PC-3 (cell line): ENCODE measurements around the gene SOS1. TPM values are rescaled to one million over a fixed set of nuclear protein-coding genes. Genes with fewer than 3 reads are reported as not detected.

Experiments
- ATAC-seq: fragments of 200-7000 bp; cut with Tn5 transposase; 2 replicates; pipeline ENCODE4 v1.9.1; 2020; ENCODE audit warnings: mild to moderate bottlenecking, moderate library complexity
- BruUV-seq: library from RNA; stranded (reverse); fragments of 400-500 nt; replicated peaks from 2 replicates; lab custom pipeline; 2021; lab: Mats Ljungman, UMichigan
- CTCF ChIA-PET: fragments of 300-600 bp; sonication (Branson Sonifier 250); formaldehyde crosslinking; loops from one replicate; lab custom pipeline; 2022; ENCODE audit warnings: antibody characterized with exemption; lab: Charles Lee
- POLR2A ChIA-PET: fragments of 300-600 bp; sonication (Branson Sonifier 250); formaldehyde crosslinking; loops from one replicate; lab custom pipeline; 2022; ENCODE audit warnings: antibody characterized with exemption; ENCODE audit not compliant: unreplicated experiment; lab: Charles Lee
- DNase-seq: peaks from one replicate; pipeline ENCODE4 v3.0.0-alpha.2; 2015
- H2AFZ ChIP-seq: fragments of 300-600 bp; sonication (generic); 2 replicates; pipeline ENCODE4 v1.6.0; 2016; ENCODE audit warnings: antibody characterized with exemption, low read length
- H3F3A ChIP-seq: fragments of 300-600 bp; sonication (generic); one replicate; pipeline ENCODE4 v1.6.0; 2017; ENCODE audit warnings: antibody characterized with exemption, low read length, control low read depth, mild to moderate bottlenecking; ENCODE audit not compliant: unreplicated experiment
- H3K27ac ChIP-seq: fragments of 300-600 bp; sonication (generic); 2 replicates; pipeline ENCODE4 v1.5.1; 2016; ENCODE audit warnings: mild to moderate bottlenecking, low read length
- H3K27me3 ChIP-seq: fragments of 300-600 bp; sonication (generic); 2 replicates; pipeline ENCODE4 v1.6.1; 2016; ENCODE audit warnings: low read length, mixed read lengths
- H3K36me3 ChIP-seq: fragments of 300-600 bp; sonication (generic); 2 replicates; pipeline ENCODE4 v1.6.1; 2016; ENCODE audit warnings: low read depth, mixed run types, low read length, mixed read lengths
- H3K4me1 ChIP-seq: fragments of 300-600 bp; sonication (generic); 2 replicates; pipeline ENCODE4 v1.5.1; 2016; ENCODE audit warnings: low read length; ENCODE audit not compliant: insufficient read depth
- H3K4me2 ChIP-seq: fragments of 300-600 bp; sonication (generic); 2 replicates; pipeline ENCODE4 v1.6.0; 2016; ENCODE audit warnings: low read length
- H3K4me3 ChIP-seq: fragments of 300-600 bp; sonication (generic); 2 replicates; pipeline ENCODE4 v1.5.1; 2016; ENCODE audit warnings: mild to moderate bottlenecking, low read length, mixed read lengths
- H3K79me2 ChIP-seq: fragments of 300-600 bp; sonication (generic); 2 replicates; pipeline ENCODE4 v1.6.1; 2017; ENCODE audit warnings: low read length, mixed read lengths
- H3K9ac ChIP-seq: fragments of 300-600 bp; sonication (generic); 2 replicates; pipeline ENCODE4 v1.6.0; 2016; ENCODE audit warnings: mild to moderate bottlenecking, low read length
- H3K9me2 ChIP-seq: fragments of 300-600 bp; sonication (generic); replicated peaks from 2 replicates; pipeline ENCODE4 v1.6.1; 2016; ENCODE audit warnings: mixed run types, low read length, mixed read lengths
- H3K9me3 ChIP-seq: fragments of 300-600 bp; sonication (generic); 2 replicates; pipeline ENCODE4 v1.6.1; 2016; ENCODE audit warnings: low read length, mixed read lengths
- H4K20me1 ChIP-seq: fragments of 300-600 bp; sonication (generic); 2 replicates; pipeline ENCODE4 v1.6.1; 2016; ENCODE audit warnings: low read length, mixed read lengths
- CTCF ChIP-seq: fragments of 300-600 bp; sonication (generic); conservative IDR thresholded peaks from 2 replicates; pipeline ENCODE4 v1.5.1; 2017; ENCODE audit warnings: antibody characterized with exemption, low read depth, mild to moderate bottlenecking, low read length
- EZH2 ChIP-seq: fragments of 300-600 bp; sonication (generic); IDR thresholded peaks from one replicate; pipeline ENCODE4 v1.6.1; 2017; ENCODE audit warnings: antibody characterized with exemption, mild to moderate bottlenecking, low read length; ENCODE audit not compliant: unreplicated experiment
- EZH2phosphoT487 ChIP-seq: fragments of 300-600 bp; sonication (generic); IDR thresholded peaks from 2 replicates; pipeline ENCODE4 v1.6.1; 2018; ENCODE audit warnings: mild to moderate bottlenecking, antibody characterized with exemption, low read length, borderline replicate concordance
- intact Hi-C: fragments of 100-400 bp; cut with micrococcal nuclease; formaldehyde crosslinking; loops from 2 replicates; pipeline ENCODE4 v1.9.0; 2023
- total RNA-seq: library from RNA; depleted of rRNA; stranded (reverse); fragments of >200 nt; gene quantifications from 2 replicates; pipeline ENCODE4 v1.2.3, GENCODE V29; 2014

SOS1 gene
- total RNA-seq, 1 experiment from 2014 or later: 9.7 TPM

GRCh38 chr2:39050109-39050508 lies 70.7 kb downstream of the SOS1 start:
- Histone ChIP-seq H3K36me3 (peaks cover 11% of the 10 kb centered on the region; the same call in 1 of the 2 replicates), H3K9me2 (no peaks in the 10 kb centered on the region), H3K9me3 (no peaks in the 10 kb centered on the region), H3K4me1 (0 out of 2 replicates have a peak, but pooled peaks cover 7% of the 10 kb centered on the region), H3K4me2 (no peak overlapping the region), H4K20me1 (no peaks in the 10 kb centered on the region), H3K4me3 (no peak overlapping the region), H3K9ac (no peak overlapping the region), H3K79me2 (no peaks in the 10 kb centered on the region), H3K27ac (peak overlapping the region; percentile 30), H2AFZ (no peak overlapping the region), H3K27me3 (no peaks in the 10 kb centered on the region), H3F3A (no peaks in the 10 kb centered on the region)
- CTCF ChIA-PET: no interaction called here
- no TSS peak for BruUV-seq
- peak; percentile 39 for DNase-seq
- intact Hi-C loops: no loop called here
- peak; percentile 65 for ATAC-seq
- POLR2A ChIA-PET: no interaction called here
- TF ChIP-seq EZH2phosphoT487 (no peak), EZH2 (no peak), CTCF (no peak)

- Histone ChIP-seq H3F3A (no peaks in the 10 kb centered on the region), H3K4me2 (no peak overlapping the region), H2AFZ (no peak overlapping the region), H3K27me3 (no peaks in the 10 kb centered on the region), H3K4me1 (peaks cover 6% of the 10 kb centered on the region), H4K20me1 (no peaks in the 10 kb centered on the region), H3K79me2 (no peaks in the 10 kb centered on the region), H3K9ac (no peak overlapping the region), H3K4me3 (no peak overlapping the region), H3K36me3 (no peaks in the 10 kb centered on the region), H3K9me2 (no peaks in the 10 kb centered on the region), H3K9me3 (no peaks in the 10 kb centered on the region), H3K27ac (no peak overlapping the region)
- intact Hi-C loops: loop anchor here (5.0 kb wide), 1 partner anchor 92 kb away; no protein-coding TSS in a partner anchor
- no TSS peak for BruUV-seq
- peak; percentile 20 for DNase-seq
- peak; percentile 69 for ATAC-seq
- ChIA-PET CTCF (no interaction called here), POLR2A (interaction anchor here (0.6 kb wide), 1 partner anchor 82 kb away, joined by 9 read pairs; the partner anchor contains the start of gene SOS1)
- TF ChIP-seq EZH2 (no peak), CTCF (no peak), EZH2phosphoT487 (no peak)
Measured at GRCh38 chr2:39039072-39039471, 81.8 kb downstream of the SOS1 start.

GRCh38 chr2:39033980-39034379 lies 86.9 kb downstream of the SOS1 start:
- H3K9me2 ChIP-seq: no peaks in the 10 kb centered on the region
- peaks cover 19% of the 10 kb centered on the region for H3K4me1 ChIP-seq
- no peaks in the 10 kb centered on the region for H3K27me3 ChIP-seq
- no peaks in the 10 kb centered on the region; the same call in 1 of the 2 replicates for H3K36me3 ChIP-seq
- BruUV-seq: no TSS peak
- no peaks in the 10 kb centered on the region for H3K9me3 ChIP-seq
- H4K20me1 ChIP-seq: no peaks in the 10 kb centered on the region
- no peak overlapping the region for H2AFZ ChIP-seq
- TF ChIP-seq CTCF: no peak
- no peak for TF ChIP-seq EZH2
- TF ChIP-seq EZH2phosphoT487: no peak
- no peak overlapping the region for H3K4me2 ChIP-seq
- H3K9ac ChIP-seq: no peak overlapping the region
- no peak overlapping the region for H3K4me3 ChIP-seq
- H3K79me2 ChIP-seq: no peaks in the 10 kb centered on the region
- DNase-seq (peak; percentile 60), ATAC-seq (peak; percentile 51)
- intact Hi-C loops: no loop called here
- ChIA-PET POLR2A (interaction anchor here (0.6 kb wide), 1 partner anchor 117 kb away, joined by 9 read pairs; no protein-coding TSS in a partner anchor), CTCF (interaction anchor here (0.6 kb wide), 1 partner anchor 25 kb away, joined by 3 read pairs; no protein-coding TSS in a partner anchor)
- no peaks in the 10 kb centered on the region for H3F3A ChIP-seq
- no peak overlapping the region for H3K27ac ChIP-seq
